Uterus (tissue), 4 donors: ENCODE data around the gene EEF1AKMT2. TPM values are rescaled to one million over a fixed set of nuclear protein-coding genes. Genes with fewer than 3 reads are reported as not detected.

Source experiments
- DNase-seq, 2 donors: peaks; one replicate each; pipeline ENCODE4 v3.0.0-alpha.2; 2019 to 2020
- H3K27ac ChIP-seq, 2 donors: fragments of 200-600 bp; sonication (generic); 1 replicate in 1 of 2; 2 replicates in 1 of 2; pipeline ENCODE4 v1.5.1; 2016 to 2018
- H3K27me3 ChIP-seq, 2 donors: fragments of 200-600 bp; sonication (generic); one replicate each; pipeline ENCODE4 v1.5.1; 2018 to 2019; ENCODE audit warnings: control low read depth in 1 of 2
- H3K36me3 ChIP-seq, 2 donors: fragments of 200-600 bp; sonication (generic); one replicate each; pipeline ENCODE4 v1.5.1; 2019; ENCODE audit warnings: control low read depth in 1 of 2
- H3K4me1 ChIP-seq, 2 donors: fragments of 200-600 bp; sonication (generic); one replicate each; pipeline ENCODE4 v1.5.1; 2018 to 2019; ENCODE audit warnings: control low read depth in 1 of 2
- H3K4me3 ChIP-seq, 2 donors: fragments of 200-600 bp; sonication (generic); 1 replicate in 1 of 2; 2 replicates in 1 of 2; pipeline ENCODE4 v1.5.1; 2018 to 2019; ENCODE audit warnings: mild to moderate bottlenecking in 1 of 2
- H3K9me3 ChIP-seq, 2 donors: fragments of 200-600 bp; sonication (generic); one replicate each; pipeline ENCODE4 v1.5.1; 2019; ENCODE audit warnings: control low read depth in 1 of 2
- POLR2A ChIP-seq, 2 donors: fragments of 450-650 bp; IDR thresholded peaks; one replicate each; pipeline ENCODE4 v1.6.1; 2016; ENCODE audit warnings: antibody characterized with exemption in 2 of 2, mild to moderate bottlenecking in 1 of 2, moderate library complexity in 1 of 2
- intact Hi-C: fragments of 100-400 bp; cut with DNase I; formaldehyde crosslinking; loops from one replicate; pipeline ENCODE4 v1.15.1; 2023; ENCODE audit warnings: low total_unique reads
- total RNA-seq, 4 donors: library from RNA; depleted of rRNA in 3 of 4; stranded (reverse); fragments of >200 nt in 3 of 4; gene quantifications; one replicate each; pipeline versions ENCODE4 v1.1.0 to v1.2.4, GENCODE V29; 2014 to 2023
- TF ChIP-seq, protein P1 (sequence below), 4 experiments: fragments of 200-600 bp in 2 of 4; fragments of 450-650 bp in 2 of 4; sonication (generic) in 2 of 4; IDR thresholded peaks; one replicate each; pipeline ENCODE4 v1.5.1; 2016 to 2019; ENCODE audit warnings: antibody characterized with exemption in 4 of 4, mild to moderate bottlenecking in 2 of 4, moderate library complexity in 1 of 4
- donor health status: DM: yes; HTN: yes; CAD: no.

The EEF1AKMT2 gene
- total RNA-seq, 4 donors from 2014 or later = 17.9 to 60.6 (median 40.7) TPM

DNA sequence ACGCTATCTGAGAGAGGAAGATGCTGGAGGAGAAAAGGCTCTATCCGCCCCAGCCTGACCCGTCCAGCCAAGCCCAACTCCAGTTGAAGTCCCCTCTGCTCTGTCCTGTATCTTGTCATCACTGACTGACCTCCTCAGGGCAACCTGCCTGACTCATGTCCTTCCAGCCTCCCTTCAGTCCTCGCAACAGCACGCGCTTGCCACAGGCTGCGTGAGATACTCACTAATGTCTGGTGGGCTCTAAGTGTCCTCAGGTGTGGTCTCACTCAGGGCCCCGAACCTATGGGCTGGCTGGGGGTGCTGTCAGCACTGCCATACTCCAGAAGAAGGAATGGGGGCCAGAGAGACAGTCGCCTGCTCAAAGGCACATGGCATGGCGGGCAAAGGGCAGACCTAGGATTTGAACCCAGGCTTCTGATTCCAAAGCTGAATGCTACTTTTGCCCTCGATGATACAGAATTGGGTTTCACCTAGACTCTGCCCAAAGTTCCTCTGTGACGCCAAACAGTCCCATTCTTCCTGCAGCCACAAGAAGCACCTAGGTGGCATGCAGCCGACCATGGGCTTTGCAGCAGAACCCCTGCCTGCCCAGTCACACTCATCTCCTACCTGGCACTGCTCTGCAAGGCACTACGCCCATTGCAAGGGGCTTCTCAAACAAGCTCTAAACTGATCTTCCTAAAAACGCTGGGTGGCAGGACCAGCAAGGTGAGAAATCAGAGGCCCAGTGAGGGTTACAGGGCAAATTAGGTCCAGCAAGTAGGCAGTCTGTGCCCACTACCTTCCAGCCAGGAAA is 56.0 kb downstream of the EEF1AKMT2 start:
- no peaks in the 10 kb centered on the region for H3K36me3 ChIP-seq
- intact Hi-C loops = loop anchor here (2.0 to 5.0 kb wide), 2 partner anchors 31 to 193 kb away; no protein-coding TSS in a partner anchor
- peaks cover 21 to 59% of the 10 kb centered on the region in 2 donors for H3K4me1 ChIP-seq
- no peak for TF ChIP-seq POLR2A (IDR thresholded peaks at IDR 0.05)
- TF ChIP-seq, protein P1, sequence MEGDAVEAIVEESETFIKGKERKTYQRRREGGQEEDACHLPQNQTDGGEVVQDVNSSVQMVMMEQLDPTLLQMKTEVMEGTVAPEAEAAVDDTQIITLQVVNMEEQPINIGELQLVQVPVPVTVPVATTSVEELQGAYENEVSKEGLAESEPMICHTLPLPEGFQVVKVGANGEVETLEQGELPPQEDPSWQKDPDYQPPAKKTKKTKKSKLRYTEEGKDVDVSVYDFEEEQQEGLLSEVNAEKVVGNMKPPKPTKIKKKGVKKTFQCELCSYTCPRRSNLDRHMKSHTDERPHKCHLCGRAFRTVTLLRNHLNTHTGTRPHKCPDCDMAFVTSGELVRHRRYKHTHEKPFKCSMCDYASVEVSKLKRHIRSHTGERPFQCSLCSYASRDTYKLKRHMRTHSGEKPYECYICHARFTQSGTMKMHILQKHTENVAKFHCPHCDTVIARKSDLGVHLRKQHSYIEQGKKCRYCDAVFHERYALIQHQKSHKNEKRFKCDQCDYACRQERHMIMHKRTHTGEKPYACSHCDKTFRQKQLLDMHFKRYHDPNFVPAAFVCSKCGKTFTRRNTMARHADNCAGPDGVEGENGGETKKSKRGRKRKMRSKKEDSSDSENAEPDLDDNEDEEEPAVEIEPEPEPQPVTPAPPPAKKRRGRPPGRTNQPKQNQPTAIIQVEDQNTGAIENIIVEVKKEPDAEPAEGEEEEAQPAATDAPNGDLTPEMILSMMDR (IDR thresholded peaks at IDR 0.05) = no peak
- no peak overlapping the region for H3K4me3 ChIP-seq
- peak overlapping the region; percentile 88 to 92 for H3K27ac ChIP-seq
- H3K9me3 ChIP-seq = no peaks in the 10 kb centered on the region
- peak in 1 of 2 donors; percentile 17 for DNase-seq
- H3K27me3 ChIP-seq = no peaks in the 10 kb centered on the region

DNA sequence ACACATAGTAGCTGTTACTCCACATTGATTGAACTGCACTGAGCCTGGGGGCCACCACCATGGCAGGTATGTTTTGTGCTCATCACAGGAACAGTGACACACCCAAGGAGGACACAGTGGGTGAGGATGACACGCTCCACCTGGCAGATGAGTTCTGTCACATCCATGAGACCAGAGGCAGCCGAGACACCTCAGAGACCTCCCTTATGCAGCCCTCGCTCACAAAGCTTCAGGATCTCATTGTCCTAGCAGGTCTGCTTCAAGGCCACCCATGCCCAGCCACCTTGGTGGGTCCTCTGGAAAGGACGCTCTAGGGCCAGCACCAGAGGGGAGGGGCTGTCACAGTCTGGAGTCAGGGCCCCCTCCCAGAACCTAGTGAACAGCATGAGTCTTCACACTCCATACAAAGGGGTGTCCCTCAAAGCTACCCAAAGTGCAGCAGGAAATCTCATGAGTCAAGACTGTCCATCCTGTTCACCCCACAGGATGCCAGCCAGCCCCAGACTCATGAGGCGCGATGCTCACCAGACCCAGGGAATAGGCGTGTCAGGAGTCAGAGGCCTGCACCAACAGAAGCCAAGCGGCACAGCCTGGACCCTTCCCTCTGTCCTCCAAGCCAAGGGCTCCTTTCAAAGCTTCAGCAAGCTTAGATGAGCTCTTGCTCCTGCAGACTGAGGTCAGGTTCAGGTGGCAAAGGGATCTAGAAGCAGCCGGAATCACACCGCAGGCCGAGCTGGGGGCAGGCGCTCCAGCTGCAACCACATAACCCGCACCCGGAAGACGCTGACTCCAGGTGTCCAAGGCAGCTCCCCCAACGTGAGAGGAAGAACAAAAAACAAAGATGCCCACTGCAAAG is 57.1 kb downstream of the EEF1AKMT2 start:
- Histone ChIP-seq H3K9me3 (no peaks in the 10 kb centered on the region), H3K27ac (peak overlapping the region; percentile 88 to 92), H3K4me3 (no peak overlapping the region), H3K4me1 (peaks cover 20 to 57% of the 10 kb centered on the region in 2 donors), H3K36me3 (no peaks in the 10 kb centered on the region), H3K27me3 (no peaks in the 10 kb centered on the region)
- intact Hi-C loops = loop anchor here (5.0 kb wide), 1 partner anchor 192 kb away; no protein-coding TSS in a partner anchor
- peak in 1 of 2 donors; percentile 19 for DNase-seq
- TF ChIP-seq, protein P1 (IDR thresholded peaks at IDR 0.05) = no peak
- TF ChIP-seq POLR2A (IDR thresholded peaks at IDR 0.05) = no peak

DNA sequence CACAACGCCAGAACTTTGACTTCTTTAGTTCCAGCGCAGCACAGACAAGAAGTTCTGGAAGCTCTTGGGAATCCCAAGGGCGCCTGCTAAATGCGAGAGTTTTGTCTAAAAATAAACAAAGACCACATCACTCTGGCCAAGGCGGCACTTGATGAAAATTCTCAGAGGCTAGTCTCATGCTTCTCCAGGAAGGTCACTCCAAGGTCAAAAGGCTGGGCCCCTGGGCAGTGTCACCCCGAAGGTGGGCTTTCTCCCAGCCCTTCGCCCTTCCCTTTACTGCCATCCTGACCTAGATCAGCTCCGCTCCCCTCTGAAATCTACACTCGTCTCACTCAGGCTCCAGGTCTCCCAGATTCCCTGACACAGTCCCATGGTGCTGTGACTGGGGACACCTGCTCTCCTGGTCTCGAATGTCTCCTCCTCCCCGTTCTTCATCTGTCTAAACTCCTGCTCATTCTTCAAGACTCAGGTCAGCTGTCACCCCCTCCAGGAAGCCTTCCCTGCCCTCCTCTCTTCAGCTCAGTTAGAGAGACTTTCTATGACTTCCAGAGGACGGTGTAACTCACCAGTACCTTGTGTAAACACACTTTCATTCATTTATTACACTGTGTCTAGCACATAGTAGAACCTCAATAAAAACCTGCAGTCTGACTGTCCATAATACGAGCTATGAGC is 58.0 kb downstream of the EEF1AKMT2 start:
- H3K36me3 ChIP-seq = no peaks in the 10 kb centered on the region
- intact Hi-C loops = no loop called here
- peak in 1 of 2 donors; percentile 24 for DNase-seq
- peaks cover 22 to 57% of the 10 kb centered on the region in 2 donors for H3K4me1 ChIP-seq
- no peak overlapping the region for H3K4me3 ChIP-seq
- H3K27me3 ChIP-seq = no peaks in the 10 kb centered on the region
- H3K27ac ChIP-seq = peak overlapping the region; percentile 88 to 92
- H3K9me3 ChIP-seq = no peaks in the 10 kb centered on the region
- no peak for TF ChIP-seq POLR2A (IDR thresholded peaks at IDR 0.05)
- TF ChIP-seq, protein P1 (IDR thresholded peaks at IDR 0.05) = no peak

DNA sequence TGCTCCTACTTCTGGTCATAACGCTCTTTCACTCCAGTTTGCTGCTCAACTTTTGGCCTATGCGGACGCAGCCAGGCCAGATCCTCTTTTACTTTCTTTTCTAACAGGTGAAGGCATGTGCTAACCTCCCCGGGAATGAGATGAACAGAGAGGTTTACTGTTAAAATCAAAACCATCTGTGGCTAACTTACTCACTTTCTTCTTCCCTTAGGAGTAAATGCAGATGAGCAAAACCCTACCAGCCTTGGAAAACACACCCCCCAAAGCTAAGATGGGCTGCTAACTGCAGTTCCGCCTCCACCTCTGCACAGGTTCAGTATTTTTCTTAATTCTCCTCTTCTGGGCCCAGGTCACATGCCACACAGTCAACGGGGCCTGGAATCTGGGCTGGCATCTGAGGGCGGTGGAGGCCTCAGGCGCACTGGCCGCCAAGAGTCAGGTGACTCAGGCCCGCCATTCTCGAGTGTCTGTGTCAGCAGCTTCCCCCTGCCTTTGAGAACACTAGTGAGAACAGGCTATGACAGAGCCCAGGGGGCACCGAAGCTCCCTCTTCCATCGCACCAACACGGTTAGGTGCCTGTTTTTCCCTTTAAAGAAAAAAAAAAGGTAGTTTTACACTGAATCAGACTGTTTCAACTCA is 58.6 kb downstream of the EEF1AKMT2 start:
- no peak for TF ChIP-seq POLR2A (IDR thresholded peaks at IDR 0.05)
- TF ChIP-seq, protein P1 (IDR thresholded peaks at IDR 0.05) = no peak
- Histone ChIP-seq H3K9me3 (no peaks in the 10 kb centered on the region), H3K27ac (peak overlapping the region; percentile 88 to 92), H3K27me3 (no peaks in the 10 kb centered on the region), H3K4me1 (peaks cover 22 to 55% of the 10 kb centered on the region in 2 donors), H3K36me3 (no peaks in the 10 kb centered on the region), H3K4me3 (no peak overlapping the region)
- DNase-seq = peak; percentile 70 to 72
- intact Hi-C loops = no loop called here
